UCSD-AML1 (cell line): ENCODE data around the gene RAB24.

Experiments used
- DNase-seq: peaks from one replicate; lab custom pipeline; 2025; ENCODE audit not compliant: unreplicated experiment; lab: John Stamatoyannopoulos, UW

Gene RAB24

DNA sequence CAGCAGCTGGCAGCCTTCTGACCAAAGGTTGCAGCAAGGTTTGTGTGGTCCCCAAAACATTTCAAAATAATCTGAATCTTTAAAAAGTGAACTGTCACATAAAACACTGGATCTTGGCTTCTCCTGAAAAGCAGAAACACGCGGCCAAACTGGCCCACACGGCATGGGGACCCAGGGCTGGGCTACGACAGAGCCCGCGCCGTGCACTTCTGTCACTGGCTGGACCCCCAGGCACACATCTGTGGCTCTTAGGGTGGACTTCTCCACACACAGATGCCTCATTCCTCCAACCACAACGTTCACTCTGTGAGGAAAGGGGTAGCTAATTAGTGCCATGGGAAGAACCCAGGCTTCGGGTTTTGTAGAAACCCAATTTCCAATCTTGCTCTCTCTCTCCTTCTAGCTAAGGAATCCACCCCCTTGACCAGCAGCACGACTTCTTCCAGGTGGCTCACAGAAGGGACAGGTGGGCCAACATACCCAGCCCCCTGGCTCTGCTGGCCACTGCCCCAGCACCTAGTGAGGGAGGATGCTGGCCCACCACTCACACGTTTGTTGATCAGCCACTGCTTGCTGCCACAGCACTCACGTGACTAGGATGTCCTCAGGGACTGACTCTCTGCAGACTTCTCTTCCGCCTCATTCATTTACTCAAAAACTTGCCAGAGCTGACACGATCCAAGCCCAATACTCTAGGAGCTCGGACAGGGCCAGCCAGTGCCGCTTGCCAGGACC, 30.1 kb upstream of the RAB24 start:
- DNase-seq: no peak

DNA sequence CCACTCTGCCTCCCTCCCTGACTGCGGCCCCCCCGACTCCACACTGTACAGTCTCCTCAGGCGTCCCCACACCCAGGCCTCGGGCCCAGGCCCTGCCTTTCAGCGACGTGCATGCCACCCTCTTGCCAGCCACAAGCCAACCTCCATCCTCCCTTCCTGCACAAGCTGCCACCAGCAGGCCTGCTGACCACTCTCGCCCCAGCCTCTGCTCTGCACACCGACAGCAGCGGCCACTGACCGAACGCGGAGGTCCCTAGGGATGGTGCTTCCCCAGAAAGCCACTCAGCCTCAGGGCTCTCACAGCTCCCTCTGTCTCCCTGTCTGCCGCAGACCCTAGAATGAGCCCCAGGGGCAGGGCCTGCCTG, 29.4 kb upstream of the RAB24 start:
- no peak for DNase-seq

DNA sequence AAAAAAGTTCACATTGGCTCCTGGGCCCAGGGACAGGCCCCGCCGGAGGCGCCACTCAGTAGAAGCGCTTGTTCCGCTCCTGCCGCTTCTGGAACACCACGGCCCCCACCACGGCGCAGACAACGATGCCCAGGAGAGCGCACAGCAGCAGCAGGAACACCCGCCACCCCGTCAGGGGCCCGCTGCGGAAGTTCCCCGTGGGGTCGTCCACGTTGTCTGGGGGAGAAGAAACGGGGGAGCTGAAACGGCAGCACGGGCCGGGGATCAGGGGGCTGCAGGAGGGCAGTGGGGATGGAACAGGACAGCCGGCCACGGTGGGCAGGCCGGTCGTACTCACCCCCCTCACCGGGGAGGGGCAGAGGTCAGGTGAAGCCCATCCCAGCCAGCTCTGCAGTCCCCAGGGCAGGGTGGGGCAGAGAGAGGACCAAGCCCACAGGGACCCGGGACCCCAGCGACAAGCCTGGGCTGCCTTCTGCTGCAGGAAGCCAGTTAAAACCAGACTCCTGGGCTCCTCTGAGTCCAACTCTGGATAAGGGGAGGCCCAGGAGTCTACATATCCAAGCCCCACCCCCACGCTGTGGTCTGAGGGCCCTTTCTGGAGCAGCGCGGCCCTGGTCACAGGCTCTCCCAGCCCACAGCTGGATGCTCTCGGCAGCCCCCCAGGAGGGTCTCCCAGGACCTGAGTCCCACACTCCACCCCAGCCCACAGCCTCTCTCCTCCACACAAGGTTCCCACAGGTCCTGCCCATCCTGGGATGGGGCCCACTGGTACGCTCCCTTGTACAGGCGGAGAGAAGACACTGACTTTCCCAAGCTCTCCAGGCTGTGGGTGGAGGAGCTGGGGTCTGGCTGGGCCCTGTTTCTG, 28.7 kb upstream of the RAB24 start:
- no peak for DNase-seq

DNA sequence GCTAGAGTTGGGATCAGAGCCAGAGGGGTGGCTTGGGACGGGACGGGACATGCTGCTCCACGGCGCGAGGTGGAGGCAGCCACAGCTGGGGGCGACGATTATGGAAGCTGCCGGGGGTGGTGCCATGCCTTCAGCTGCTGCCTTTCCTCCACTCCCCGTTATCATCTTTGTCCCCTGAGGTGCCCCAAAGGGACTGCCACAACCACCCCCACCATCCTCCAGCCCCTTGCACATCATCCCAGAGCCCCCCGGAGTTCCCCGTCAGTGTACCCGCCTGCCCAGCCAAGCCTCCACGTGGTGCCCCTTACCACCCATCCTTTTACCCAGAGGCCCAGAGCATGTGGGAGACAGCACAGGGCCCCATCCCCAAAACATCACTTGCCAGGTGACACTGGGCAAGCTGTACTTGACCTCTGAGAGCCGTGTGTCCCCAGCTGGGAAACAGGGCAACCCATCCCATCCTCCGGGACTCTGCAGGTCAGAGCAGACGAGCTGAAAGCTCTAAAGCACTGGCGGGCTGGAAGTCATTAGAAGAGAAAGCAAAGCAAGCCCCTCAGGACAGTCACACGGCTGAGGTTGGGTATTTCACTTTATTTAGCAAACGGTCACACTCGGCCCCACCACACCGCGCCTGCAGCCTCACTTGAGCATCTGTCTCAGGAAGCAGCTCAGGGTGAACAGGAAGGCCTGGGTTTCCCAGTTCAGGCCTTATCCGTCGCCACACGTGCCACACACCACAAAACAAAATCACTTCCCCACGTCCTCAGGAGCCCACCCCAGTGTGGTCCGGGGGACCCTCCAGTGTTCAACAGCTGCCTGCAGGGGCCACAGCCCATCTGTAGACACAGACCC, 27.7 kb upstream of the RAB24 start:
- DNase-seq: peak; percentile 62

DNA sequence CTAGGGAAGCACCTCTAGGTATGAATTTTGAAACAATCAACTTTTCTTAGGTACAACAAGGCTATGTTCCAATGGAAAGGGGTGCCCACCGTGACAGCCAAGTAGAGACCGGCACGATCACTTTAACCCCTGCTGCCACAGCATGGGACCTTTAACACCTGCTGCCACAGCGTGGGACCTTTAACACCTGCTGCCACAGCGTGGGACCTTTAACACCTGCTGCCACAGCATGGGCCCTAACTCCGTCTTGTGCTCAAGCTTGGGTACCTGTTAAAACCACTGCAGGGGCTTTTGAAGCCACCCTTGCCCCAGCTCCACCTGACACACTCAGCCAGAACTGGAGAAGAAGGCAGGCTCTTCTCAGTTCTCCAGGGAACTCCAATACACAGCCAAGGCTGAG, 26.4 kb upstream of the RAB24 start:
- no peak for DNase-seq

DNA sequence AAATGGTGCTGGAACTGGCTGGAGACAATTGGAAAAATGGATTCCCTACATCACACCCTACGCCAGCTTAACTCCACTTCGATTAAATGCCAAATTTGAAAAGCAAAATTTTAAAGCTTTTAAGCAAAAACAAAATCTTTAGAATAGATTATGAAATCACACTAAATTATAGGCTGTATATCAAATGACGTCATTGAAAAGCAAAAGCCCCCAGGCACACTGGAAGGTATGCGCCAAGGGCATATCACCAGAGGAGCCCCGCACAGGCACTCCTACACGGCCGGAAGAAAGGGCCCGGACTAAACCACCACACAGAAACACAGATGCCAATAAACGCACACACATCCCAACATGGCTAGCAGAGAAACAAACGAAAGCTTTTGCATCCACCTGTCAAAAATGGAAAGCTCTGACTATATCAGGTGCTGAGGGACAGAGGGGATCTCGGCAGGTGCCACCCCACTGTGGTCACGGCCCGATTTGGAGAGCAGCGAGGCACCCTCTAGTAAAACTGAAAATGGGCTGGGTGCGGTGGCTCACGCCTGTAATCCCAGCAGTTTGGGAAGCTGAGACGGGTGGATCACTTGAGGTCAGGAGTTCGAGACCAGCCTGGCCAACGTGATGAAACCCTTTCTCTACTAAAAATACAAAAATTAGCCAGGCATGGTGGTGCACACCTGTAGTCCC, 25.2 kb upstream of the RAB24 start:
- DNase-seq: no peak

DNA sequence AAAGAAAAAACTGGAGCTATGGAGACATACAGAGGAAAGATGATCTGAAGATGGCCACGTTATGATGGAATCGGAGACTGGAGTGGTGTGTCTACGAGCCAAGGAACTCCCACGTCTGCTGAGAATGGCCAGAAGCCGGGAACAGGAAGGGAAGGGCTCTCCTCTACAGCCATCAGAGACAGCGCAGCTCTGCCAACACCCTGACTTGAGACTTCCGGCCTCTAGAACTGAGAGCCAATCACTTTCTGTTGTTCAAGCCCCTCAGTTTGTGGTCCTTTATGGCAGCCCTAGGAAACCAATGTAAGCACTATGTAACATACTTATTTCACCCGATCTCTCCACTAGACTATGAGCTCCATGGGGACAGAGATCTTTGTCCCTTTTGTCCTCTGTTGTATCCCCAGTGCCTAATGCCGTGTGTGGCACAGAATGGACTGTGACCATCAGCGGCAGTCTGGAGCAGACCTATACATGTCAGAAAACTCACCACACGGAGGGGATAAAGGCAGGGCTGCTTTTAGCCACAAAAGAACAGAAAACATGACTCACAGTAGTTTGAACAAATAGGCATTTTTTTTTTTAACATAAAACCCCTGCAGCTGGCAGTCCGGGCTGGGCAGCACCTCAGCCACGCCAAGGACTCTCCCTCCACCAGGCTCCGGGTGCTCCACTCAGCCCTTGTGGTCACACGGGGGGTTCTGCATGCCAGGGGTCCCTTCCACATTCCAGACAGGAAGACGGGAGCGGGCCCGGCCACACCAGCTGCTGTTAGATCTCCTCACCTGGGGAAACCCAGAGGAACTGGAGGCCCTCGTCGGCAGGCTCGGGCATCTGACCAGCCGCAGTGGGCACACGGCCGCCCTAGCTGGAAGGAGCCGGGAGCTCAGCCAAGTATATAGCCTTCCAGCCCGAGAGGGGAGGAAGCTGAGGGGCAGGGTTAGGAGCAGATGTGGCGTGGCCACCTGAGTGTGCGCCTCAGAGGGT, 24.3 kb upstream of the RAB24 start:
- DNase-seq: no peak

DNA sequence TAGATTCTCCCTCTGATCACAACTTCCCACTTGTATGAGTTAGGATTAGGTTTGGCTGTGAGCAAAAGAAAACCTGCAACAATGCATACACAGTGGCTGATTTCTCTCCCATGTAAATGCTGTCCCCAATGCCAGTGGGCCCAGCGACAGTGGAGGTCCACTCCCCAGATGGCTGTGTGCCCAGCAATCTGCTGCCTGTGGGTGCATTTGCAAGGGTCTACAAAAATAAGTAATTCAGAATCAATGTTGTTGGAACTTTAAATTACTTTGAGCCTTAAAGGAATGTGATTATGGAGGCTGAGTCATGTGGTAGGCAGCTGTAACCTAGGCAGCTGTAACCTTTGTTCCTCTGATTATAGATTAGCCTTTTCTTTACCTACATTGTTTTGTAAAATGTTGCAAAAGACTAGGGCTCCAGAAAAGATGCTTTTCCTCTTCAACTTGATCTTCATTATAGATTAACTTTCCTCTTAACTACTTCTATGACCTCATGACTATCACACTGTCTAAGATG, 22.4 kb upstream of the RAB24 start:
- no peak for DNase-seq

DNA sequence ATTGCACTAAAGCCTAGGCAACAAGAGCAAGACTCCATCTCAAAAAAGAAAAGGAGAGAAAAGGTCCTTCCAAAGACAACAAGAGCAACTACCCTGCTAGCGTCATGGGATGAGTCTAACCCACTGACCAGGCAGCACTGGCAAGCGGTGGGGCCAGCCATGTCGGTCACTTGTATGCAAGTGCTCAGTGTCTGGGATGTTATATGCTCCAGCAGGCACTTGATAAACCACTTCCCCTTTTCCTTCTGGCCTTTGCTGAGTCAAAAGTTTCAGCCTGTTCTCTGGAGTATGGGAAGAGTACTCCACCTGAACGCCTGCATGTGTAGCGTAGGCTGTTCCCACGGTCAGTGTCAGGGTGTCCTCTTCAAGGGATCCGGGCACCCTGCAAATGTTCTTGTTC, 17.4 kb upstream of the RAB24 start:
- peak; percentile 40 for DNase-seq

DNA sequence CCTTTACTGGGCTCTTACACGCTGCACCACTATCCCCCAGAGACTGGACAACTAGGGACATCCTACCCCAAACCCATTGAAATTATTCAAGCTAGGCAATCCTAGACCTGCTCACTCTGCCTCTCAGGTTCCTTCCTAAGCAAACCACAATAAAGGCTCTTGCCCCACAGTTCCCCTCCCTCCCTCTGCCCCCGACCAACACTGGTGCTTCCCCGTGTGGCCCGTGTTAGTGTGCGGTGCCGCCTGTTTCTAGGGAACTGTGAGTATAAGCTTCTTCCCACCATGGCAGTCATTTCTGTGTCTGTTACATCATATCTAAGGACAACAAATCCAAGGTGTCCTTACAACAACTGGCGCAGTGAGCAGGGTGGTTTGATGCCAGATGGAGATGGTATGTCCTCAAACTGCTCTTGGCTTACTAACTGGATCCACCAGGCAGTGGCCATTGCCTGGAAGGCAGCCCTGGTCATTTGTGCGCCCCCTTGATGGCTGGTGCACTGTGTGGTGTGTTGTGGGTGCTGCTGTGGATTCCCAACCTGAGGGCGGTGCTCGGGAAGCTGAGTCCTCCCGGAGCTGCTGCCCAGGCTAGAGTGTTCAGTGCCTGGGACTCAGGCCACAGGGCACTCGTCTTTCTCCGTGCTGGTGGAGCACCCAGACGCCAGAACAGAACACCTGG, 16.5 kb upstream of the RAB24 start:
- DNase-seq: no peak

DNA sequence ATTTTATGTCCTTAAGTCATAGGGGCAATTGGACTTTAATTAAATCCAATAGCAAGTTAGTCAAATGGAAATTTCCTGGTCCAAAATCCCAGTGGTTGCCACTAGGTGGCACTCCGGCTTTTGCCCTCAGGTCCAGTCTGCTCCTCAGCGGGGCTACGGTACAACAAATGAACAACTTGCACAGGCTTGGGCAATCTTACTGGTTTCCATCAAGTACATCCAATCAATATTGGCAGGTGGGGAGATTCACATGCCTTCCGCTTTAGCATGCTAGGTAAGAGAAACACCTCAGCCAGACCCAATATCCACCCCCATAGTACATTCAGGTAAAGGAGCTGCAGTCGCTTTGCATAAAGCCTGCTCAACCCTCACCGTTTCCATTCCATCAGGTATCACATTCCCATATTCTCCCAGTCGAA, 14.4 kb upstream of the RAB24 start:
- DNase-seq: peak; percentile 70

DNA sequence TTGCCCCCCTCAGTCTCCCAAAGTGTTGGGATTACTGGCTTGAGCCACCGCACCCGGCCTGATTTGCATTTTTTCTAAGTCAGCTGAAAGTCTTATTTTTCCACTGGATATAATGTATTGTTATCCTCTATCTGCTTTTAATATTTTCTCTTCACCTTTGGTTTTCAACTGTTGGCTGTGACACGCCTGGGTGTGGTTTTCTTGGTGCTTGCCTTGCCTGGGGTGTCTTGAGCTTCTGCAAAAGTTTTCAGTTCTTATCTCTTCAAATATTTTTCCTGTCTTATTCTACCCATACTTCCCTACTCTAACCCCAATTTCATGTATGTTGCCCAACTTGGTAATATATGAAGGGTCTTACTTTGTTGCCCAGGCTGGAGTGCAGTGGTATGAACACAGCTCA, 12.5 kb upstream of the RAB24 start:
- no peak for DNase-seq

DNA sequence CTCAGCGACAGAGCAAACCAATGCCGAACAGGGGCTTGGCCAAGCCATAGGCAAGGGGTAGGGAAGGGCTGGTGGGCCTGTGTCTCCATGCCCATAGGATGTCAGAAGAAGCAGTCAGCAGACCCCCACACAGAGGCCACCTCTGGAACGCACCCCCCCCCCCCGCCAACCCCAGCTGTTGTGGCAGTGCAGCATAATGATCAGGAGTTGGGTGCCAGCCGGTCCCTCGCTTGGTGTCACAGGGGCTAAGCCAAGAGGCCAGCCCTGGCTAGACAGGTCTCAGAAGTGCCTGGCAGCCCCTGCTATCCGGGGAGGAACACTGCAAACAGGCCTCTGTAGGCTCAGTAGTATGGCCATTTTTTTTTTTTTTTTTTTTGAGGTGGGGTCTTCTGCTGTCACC, 11.9 kb upstream of the RAB24 start:
- DNase-seq: no peak

DNA sequence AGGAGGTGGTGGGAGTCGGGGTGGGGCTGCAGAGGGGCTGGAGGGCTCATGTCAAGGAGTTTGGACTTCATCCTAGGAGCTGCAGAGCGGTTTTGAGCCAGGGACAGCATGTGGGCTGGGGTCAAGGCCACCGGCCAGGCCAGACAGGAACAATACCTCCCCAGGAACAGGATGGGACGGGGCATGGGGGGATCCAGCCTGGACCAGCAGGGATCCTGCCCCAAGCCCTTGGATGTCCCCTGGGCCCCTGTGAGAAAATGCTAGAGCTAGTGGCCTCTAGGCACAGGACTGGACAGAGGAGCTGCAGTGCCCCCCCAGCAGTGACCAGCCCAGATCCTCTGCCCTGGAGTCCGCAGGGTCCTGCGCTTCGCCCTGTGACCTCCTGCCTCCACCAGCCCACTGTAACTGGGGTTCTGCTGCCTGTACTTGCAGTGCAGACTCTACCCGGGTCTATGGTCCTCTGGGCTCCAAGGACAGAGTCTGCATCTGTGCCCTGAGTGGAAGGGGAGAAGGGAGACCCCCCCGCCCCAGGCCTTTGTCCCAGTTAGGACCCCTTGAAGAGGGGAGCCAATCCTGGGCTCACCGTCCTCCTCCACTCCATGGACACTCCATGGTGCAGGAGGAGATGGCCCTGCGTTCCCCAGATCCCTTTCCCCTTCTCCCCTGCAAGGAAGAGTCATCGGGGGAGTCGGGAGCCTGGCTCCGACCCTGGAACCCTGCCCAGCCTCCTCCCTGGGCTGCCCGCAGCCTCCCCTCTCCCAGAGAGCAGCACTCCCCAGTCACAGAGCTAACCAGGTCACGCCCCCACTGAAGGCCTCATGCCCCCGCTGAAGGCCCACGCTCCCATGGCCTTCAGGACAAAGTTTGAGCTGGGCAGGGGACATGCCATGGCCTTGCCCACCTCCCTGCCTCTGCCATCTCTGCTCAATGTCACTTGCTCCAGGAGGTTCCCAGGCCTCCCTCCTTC, 11.1 kb upstream of the RAB24 start:
- DNase-seq: no peak

DNA sequence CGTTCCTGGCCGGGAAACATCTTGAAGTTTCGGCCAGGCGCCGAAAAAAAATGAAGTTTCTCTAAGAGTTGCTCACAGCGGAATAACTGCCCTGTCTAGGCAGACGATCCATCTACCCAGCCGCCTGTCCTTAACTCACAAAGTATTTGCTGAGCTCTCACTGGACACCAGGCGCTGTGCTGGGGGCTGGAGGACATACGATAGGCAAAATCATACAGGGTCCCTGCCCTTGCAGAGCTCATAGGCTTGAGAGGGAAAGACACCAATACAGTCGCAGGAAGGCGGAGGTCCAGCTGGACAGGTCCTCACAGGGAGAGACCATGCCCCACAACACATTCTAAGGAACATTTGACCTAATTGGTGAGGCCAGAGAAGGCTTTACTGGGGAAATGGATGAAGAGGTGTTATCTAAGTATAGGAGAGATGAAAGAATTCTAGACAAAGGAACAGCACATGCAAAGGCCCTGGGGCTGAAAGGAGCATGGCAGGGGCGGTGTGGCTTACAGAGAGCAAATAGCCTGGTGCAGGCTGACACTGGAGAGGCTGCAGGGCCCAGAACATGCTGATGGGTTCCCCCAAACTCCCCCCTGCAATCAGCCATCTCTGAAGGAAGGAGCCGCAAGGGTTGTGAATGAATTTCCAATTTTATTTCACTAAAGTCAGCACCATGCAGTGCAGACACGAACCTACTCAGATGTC, 10.2 kb upstream of the RAB24 start:
- no peak for DNase-seq

DNA sequence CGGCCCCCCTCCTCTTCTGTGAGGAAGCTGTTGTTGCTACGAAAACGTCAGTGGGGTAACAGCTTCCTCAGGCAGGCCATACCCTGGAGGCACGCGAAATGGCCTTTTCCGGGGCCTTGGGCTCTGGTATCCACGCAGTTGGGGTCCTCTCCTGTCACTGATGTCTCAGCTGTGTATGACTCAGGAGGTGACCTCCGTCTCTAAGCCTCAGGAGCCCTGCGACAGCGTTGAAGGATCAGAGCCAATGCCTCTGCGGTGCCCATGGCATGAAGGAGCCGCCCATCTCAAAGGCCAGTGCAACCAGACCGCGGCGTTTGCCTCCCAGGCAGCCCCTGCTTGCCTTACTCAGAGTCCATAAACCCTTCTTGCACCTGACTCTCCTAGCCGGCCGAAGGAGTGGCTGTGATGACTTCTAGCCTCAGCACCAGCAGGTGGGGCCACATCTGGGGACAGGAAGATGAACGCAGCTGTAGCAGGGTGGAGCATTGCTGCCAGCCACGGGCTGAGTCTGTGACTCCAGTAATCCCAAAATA, 9.2 kb upstream of the RAB24 start:
- peak; percentile 58 for DNase-seq
